ENCODE data around the gene AHDC1. TPM values are rescaled to one million over a fixed set of nuclear protein-coding genes. Genes with fewer than 3 reads are reported as not detected.

AHDC1 gene
- total RNA-seq, 1 donor from 2014 or later: 18.0 TPM

DNA sequence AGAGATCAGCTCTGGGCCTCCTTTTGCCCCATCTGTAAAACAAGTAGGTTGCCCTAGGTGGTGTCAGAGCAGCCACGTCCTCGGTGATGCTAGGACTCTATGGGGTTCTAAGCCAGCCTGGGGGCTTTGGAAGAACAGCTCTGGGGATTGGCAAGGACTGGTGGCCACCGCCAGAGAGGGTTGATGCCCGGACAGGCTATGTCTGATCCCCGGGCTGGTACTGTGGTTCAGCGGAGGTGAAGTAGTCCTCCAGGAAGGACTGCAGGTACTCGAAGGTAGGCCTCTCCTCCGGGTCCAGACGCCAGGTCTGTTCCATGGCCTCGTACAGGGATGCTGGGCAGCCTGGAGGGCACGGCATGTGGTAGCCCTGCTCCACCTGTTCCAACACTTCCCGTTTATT lies 8.8 kb upstream of the AHDC1 start:
- Histone ChIP-seq H3K27me3 (ENCODE audit: control insufficient read depth, insufficient read depth, low read length) (peaks cover 10% of the 10 kb centered on the region), H3K4me3 (ENCODE audit: low read depth, low read length) (no peak overlapping the region), H3K36me3 (ENCODE audit: control insufficient read depth, insufficient read depth, low read length) (no peaks in the 10 kb centered on the region)
- no peak for DNase-seq (ENCODE audit: low read depth)
- TF ChIP-seq, protein P1, sequence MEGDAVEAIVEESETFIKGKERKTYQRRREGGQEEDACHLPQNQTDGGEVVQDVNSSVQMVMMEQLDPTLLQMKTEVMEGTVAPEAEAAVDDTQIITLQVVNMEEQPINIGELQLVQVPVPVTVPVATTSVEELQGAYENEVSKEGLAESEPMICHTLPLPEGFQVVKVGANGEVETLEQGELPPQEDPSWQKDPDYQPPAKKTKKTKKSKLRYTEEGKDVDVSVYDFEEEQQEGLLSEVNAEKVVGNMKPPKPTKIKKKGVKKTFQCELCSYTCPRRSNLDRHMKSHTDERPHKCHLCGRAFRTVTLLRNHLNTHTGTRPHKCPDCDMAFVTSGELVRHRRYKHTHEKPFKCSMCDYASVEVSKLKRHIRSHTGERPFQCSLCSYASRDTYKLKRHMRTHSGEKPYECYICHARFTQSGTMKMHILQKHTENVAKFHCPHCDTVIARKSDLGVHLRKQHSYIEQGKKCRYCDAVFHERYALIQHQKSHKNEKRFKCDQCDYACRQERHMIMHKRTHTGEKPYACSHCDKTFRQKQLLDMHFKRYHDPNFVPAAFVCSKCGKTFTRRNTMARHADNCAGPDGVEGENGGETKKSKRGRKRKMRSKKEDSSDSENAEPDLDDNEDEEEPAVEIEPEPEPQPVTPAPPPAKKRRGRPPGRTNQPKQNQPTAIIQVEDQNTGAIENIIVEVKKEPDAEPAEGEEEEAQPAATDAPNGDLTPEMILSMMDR (IDR thresholded peaks at IDR 0.05; ENCODE audit: insufficient read depth, low read length, poor library complexity, severe bottlenecking): no peak

DNA sequence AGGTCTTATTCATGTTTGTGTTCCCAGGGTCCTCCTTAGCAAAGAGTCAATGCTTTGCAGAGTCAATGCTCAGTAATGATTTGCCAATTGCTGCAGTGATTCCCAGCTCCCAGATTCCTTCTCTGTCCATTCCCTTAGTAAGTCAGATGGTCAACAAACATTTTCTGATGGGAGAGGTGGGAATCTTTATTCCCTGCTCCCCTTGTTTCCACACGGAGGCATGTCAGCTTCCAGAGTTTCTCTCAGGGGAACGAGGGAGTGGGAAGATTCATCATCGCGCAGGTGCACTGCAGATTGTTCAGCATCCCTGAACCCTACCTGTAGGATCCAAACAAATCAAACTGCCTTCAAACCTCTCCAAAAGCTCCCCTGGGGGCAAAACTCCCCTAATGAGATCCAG lies 7.5 kb upstream of the AHDC1 start:
- H3K4me3 ChIP-seq (ENCODE audit: low read depth, low read length): no peak overlapping the region
- peaks cover 10% of the 10 kb centered on the region for H3K27me3 ChIP-seq (ENCODE audit: control insufficient read depth, insufficient read depth, low read length)
- H3K36me3 ChIP-seq (ENCODE audit: control insufficient read depth, insufficient read depth, low read length): no peaks in the 10 kb centered on the region
- DNase-seq (ENCODE audit: low read depth): no peak
- TF ChIP-seq, protein P1 (IDR thresholded peaks at IDR 0.05; ENCODE audit: insufficient read depth, low read length, poor library complexity, severe bottlenecking): no peak

DNA sequence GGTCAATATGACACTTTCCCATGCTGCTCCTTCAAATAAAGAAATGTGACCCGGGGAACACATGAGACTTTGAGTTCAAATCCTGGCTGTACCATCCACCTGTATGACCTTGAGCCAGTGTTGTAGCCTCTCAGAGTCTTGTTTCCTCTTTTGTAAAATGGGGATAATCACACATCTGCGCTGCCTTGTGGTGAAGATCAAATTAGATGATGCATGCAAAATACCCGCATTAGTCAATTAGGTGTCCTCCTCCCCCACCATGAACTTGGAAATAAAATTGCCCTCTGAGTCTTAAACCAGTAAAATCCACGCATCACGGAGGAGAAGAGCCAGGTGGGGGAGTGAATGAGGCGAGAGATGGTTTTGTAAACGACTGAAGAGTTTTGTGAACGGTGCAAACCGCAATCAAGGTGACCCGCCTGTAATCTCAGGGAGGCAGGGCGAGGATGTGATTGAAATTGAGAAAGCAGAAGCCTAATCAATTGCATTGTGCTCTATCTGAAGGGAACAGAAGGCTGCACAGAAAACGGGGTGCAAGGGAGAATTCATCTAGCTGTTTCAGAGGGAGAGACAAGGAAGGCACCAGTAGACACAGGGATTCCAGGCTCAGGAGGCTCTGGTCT lies 5.8 kb upstream of the AHDC1 start:
- Histone ChIP-seq H3K27me3 (ENCODE audit: control insufficient read depth, insufficient read depth, low read length) (peaks cover 8% of the 10 kb centered on the region), H3K36me3 (ENCODE audit: control insufficient read depth, insufficient read depth, low read length) (no peaks in the 10 kb centered on the region), H3K4me3 (ENCODE audit: low read depth, low read length) (no peak overlapping the region)
- TF ChIP-seq, protein P1 (IDR thresholded peaks at IDR 0.05; ENCODE audit: insufficient read depth, low read length, poor library complexity, severe bottlenecking): no peak
- DNase-seq (ENCODE audit: low read depth): no peak

DNA sequence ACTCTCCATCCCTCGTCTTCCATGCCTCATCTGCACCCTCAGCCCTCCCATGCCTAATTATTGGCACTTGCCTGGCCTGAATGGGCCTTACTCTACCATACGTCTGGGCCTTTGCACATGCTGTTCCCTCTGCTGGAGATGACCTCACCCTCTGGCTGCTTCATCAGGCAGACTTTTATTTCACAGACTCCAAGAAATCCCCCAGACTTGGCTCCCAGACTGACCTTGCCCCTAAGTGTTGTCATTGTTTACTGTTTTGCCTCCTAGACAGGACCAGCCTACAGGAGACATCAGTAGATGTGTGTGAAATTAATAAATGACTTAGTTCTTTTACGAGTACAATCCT lies 5.2 kb upstream of the AHDC1 start:
- H3K36me3 ChIP-seq (ENCODE audit: control insufficient read depth, insufficient read depth, low read length): no peaks in the 10 kb centered on the region
- TF ChIP-seq, protein P1 (IDR thresholded peaks at IDR 0.05; ENCODE audit: insufficient read depth, low read length, poor library complexity, severe bottlenecking): no peak
- no peak overlapping the region for H3K4me3 ChIP-seq (ENCODE audit: low read depth, low read length)
- peaks cover 7% of the 10 kb centered on the region for H3K27me3 ChIP-seq (ENCODE audit: control insufficient read depth, insufficient read depth, low read length)
- no peak for DNase-seq (ENCODE audit: low read depth)

DNA sequence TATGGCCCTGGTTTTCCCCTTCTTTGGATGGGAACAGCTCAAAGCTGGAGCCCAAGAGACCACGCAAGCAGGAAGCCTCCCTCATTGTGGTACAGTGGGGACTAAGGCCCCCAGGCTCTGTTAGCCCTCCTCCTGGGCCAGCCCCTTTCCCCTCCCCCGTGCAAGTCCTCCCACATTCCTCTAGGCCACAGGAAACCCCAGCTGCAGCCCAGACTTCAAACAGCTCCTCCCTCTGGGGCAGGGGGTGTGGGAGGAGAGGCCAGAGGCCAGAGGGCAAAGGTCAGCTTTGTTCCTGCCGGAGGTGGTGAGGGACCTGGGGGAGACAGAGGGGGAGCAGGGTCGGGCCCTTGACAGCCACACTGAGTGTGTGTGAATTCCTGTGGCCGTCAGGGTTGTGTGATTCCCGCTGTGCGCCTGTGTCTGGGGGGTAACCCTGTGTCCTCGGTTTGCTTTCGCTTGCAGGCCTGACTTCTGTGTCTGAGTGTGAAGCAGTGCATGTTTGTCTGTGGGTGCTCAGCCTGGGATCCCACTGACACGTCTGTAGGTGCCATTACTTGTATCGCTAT lies 3.4 kb upstream of the AHDC1 start:
- TF ChIP-seq, protein P1 (IDR thresholded peaks at IDR 0.05; ENCODE audit: insufficient read depth, low read length, poor library complexity, severe bottlenecking): no peak
- Histone ChIP-seq H3K4me3 (ENCODE audit: low read depth, low read length) (no peak overlapping the region), H3K27me3 (ENCODE audit: control insufficient read depth, insufficient read depth, low read length) (peaks cover 7% of the 10 kb centered on the region), H3K36me3 (ENCODE audit: control insufficient read depth, insufficient read depth, low read length) (no peaks in the 10 kb centered on the region)
- no peak for DNase-seq (ENCODE audit: low read depth)

DNA sequence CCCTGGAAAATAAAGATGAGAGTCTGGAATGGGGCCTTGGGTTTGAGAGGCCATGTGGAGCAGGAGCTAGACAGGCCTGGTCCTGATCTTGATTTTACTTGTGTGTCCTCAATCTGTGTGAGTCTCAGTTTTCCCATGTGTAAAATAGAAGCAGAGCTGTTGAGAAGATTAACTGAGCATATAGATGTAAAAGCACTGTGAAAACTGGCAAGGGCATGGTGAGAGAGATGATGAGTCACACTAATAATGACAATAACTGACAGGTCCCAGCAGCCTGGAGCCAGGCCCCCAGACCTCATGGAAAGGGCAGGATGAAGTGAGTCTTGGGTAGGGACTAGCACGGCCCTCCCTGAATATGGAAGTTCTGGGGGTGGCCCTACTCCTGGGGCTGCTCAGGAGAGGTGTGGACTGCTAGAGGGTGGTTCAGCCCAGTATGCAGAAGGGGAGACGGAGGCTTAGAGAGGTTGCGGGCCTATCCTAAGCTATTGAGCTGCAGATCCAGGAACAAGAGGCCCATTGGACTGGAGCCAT lies 2.8 kb upstream of the AHDC1 start:
- no peaks in the 10 kb centered on the region for H3K36me3 ChIP-seq (ENCODE audit: control insufficient read depth, insufficient read depth, low read length)
- TF ChIP-seq, protein P1 (IDR thresholded peaks at IDR 0.05; ENCODE audit: insufficient read depth, low read length, poor library complexity, severe bottlenecking): no peak
- no peak for DNase-seq (ENCODE audit: low read depth)

More for the DNA sequence above, 2.8 kb upstream of the AHDC1 start:
- Histone ChIP-seq H3K4me3 (ENCODE audit: low read depth, low read length) (no peak overlapping the region), H3K27me3 (ENCODE audit: control insufficient read depth, insufficient read depth, low read length) (peaks cover 7% of the 10 kb centered on the region)
